Activated CD4-positive, alpha-beta memory T cell treated with anti-CD3 and anti-CD28 coated beads, Interleukin-2, amount 10 ng/mL, durations not matched to agents 7 days and 5 days (primary cell): ENCODE results near the gene ADIRF. TPM values are rescaled to one million over a fixed set of nuclear protein-coding genes. Genes with fewer than 3 reads are reported as not detected.
"Not testable (repeated sequence)": the region's sequence is repeated elsewhere in the genome, so short reads cannot be mapped to it uniquely, and the experiment has no call there.

ENCODE experiments used
- CTCF ChIA-PET: fragments of 350-600 bp; sonication (Branson Sonifier 250); formaldehyde crosslinking; loops from one replicate; lab custom pipeline; 2021; ENCODE audit warnings: antibody characterized with exemption, inconsistent platforms; lab: Charles Lee
- POLR2A ChIA-PET: fragments of 350-600 bp; sonication (Branson Sonifier 250); formaldehyde crosslinking; loops from one replicate; lab custom pipeline; 2021; ENCODE audit warnings: antibody characterized with exemption; lab: Charles Lee
- DNase-seq: peaks from one replicate; pipeline ENCODE4 v3.0.0-alpha.2; 2020
- H3K27ac Mint-ChIP-seq: one replicate; pipeline ENCODE4 v1.8.0; 2021; ENCODE audit warnings: mild to moderate bottlenecking, mixed read lengths
- H3K27me3 Mint-ChIP-seq: one replicate; pipeline ENCODE4 v1.8.0; 2021; ENCODE audit warnings: mixed read lengths
- H3K36me3 Mint-ChIP-seq: one replicate; pipeline ENCODE4 v1.8.0; 2021; ENCODE audit warnings: low read depth, mixed read lengths
- H3K4me1 Mint-ChIP-seq: one replicate; pipeline ENCODE4 v1.8.0; 2021; ENCODE audit warnings: mixed read lengths
- H3K4me3 Mint-ChIP-seq: one replicate; pipeline ENCODE4 v1.8.0; 2021; ENCODE audit warnings: mild to moderate bottlenecking, mixed read lengths
- H3K9me3 Mint-ChIP-seq: one replicate; pipeline ENCODE4 v1.8.0; 2021; ENCODE audit warnings: mixed read lengths
- total RNA-seq, 2 experiments: library from RNA; stranded (reverse); gene quantifications; one replicate each; pipeline ENCODE4 v1.2.3, GENCODE V29; 2021

Gene ADIRF
- total RNA-seq, 2 experiments from 2014 or later: not detected

GRCh38 chr10:86941426-86941825 lies 26.9 kb upstream of the ADIRF start:
- ChIA-PET POLR2A (no interaction called here), CTCF (interaction anchor here (1.1 kb wide), 1 partner anchor 25 kb away, joined by 4 read pairs; no protein-coding TSS in a partner anchor)
- Mint-ChIP-seq H3K36me3 (no peaks in the 10 kb centered on the region), H3K9me3 (no peaks in the 10 kb centered on the region), H3K4me3 (no peak overlapping the region), H3K27ac (no peak overlapping the region), H3K27me3 (no peaks in the 10 kb centered on the region), H3K4me1 (peaks cover 20% of the 10 kb centered on the region)
- DNase-seq: no peak

DNA sequence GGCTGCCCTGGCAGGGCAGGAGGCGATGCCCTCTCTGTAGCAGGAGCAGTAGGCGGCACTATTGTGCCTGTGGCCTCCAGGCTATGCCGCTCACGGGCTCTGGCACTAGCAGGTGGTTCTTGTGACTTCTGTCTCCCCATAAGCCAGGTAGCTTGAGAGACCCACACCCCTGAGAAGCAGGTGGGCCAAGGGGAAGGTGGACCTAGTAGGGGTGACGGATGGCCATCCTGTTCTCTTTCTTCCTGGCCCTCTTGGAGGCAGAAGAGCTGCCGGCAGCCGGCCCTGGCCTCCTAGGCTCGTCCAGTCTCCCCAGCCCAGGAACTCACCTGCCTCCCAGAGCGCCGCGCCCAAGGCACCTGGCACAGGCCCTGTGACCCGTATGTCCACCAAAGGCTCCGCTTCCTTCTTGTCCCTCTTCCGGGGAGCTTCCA lies 26.3 kb upstream of the ADIRF start:
- H3K27ac Mint-ChIP-seq: no peak overlapping the region

GRCh38 chr10:86942441-86943315 lies 25.6 kb upstream of the ADIRF start:
- H3K4me1 Mint-ChIP-seq: peaks cover 24% of the 10 kb centered on the region
- no peaks in the 10 kb centered on the region for H3K9me3 Mint-ChIP-seq
- no peak overlapping the region for H3K27ac Mint-ChIP-seq
- no peaks in the 10 kb centered on the region for H3K36me3 Mint-ChIP-seq
- no peak for DNase-seq
- peaks cover 5% of the 10 kb centered on the region for H3K27me3 Mint-ChIP-seq
- CTCF ChIA-PET: interaction anchor here (1.1 kb wide), 2 partner anchors 16 to 24 kb away, joined by 3 to 4 read pairs; no protein-coding TSS in a partner anchor
- POLR2A ChIA-PET: interaction anchor here (1.1 kb wide), 1 partner anchor 13 kb away, joined by 3 read pairs; no protein-coding TSS in a partner anchor
- no peak overlapping the region for H3K4me3 Mint-ChIP-seq

More for the DNA sequence above, 26.3 kb upstream of the ADIRF start:
- H3K27me3 Mint-ChIP-seq: peaks cover 5% of the 10 kb centered on the region
- H3K4me3 Mint-ChIP-seq: no peak overlapping the region
- no peak for DNase-seq
- peaks cover 24% of the 10 kb centered on the region for H3K4me1 Mint-ChIP-seq
- CTCF ChIA-PET: interaction anchor here (1.1 kb wide), 1 partner anchor 25 kb away, joined by 4 read pairs; no protein-coding TSS in a partner anchor
- no peaks in the 10 kb centered on the region for H3K36me3 Mint-ChIP-seq
- H3K9me3 Mint-ChIP-seq: no peaks in the 10 kb centered on the region
- POLR2A ChIA-PET: interaction anchor here (1.1 kb wide), 1 partner anchor 14 kb away, joined by 3 read pairs; no protein-coding TSS in a partner anchor

DNA sequence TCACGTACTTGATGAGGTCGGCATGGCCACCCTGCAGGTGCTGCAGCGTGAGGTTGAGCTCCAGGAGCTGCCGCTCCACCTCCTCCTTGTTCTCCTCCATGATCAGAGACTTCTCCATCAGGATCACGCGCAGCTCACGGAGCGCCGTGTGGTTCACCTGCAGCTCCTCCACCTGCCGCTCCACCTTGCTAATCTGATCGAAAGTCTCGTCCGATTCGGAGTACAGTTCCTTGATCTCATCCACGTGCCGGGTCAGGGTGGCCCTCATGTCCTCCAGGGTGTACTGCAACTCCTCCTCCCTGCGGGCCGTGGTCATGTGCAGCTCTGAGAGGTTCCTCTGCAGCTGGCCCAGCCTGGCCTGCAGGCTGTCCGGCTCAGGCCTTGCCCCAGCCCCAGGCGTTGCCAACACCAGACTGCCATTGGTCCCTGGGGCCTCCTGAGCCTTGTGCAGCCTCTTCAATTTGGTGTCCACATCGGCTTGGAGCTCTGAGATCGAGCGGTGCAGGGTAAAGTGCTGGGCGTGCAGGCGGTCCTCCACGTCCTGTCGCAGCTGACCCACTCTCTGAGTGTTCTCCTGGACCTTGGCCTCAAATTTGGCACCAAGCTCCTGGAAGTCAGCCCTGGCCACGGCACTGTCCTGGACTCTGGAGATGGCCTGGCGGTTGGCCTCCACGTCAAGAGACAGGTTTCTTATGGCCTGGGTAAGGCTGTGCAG lies 24.8 kb upstream of the ADIRF start:
- Mint-ChIP-seq H3K27ac (no peak overlapping the region), H3K9me3 (no peaks in the 10 kb centered on the region), H3K4me1 (peaks cover 27% of the 10 kb centered on the region), H3K4me3 (no peak overlapping the region), H3K36me3 (no peaks in the 10 kb centered on the region), H3K27me3 (peaks cover 5% of the 10 kb centered on the region)
- DNase-seq: no peak
- ChIA-PET CTCF (interaction anchor here (0.6 to 1.1 kb wide), 3 partner anchors 11 to 17 kb away, joined by 3 to 5 read pairs (median 3); no protein-coding TSS in a partner anchor), POLR2A (interaction anchor here (1.2 kb wide), 1 partner anchor 153 kb away, joined by 3 read pairs; no protein-coding TSS in a partner anchor)

GRCh38 chr10:86944031-86944419 lies 24.3 kb upstream of the ADIRF start:
- POLR2A ChIA-PET: interaction anchor here (1.2 kb wide), 1 partner anchor 152 kb away, joined by 3 read pairs; no protein-coding TSS in a partner anchor
- peaks cover 5% of the 10 kb centered on the region for H3K27me3 Mint-ChIP-seq
- CTCF ChIA-PET: interaction anchor here (0.6 to 0.9 kb wide), 2 partner anchors 10 to 17 kb away, joined by 3 to 5 read pairs; no protein-coding TSS in a partner anchor
- H3K4me1 Mint-ChIP-seq: peaks cover 30% of the 10 kb centered on the region
- H3K36me3 Mint-ChIP-seq: no peaks in the 10 kb centered on the region
- H3K9me3 Mint-ChIP-seq: no peaks in the 10 kb centered on the region
- H3K4me3 Mint-ChIP-seq: no peak overlapping the region
- DNase-seq: no peak
- no peak overlapping the region for H3K27ac Mint-ChIP-seq

DNA sequence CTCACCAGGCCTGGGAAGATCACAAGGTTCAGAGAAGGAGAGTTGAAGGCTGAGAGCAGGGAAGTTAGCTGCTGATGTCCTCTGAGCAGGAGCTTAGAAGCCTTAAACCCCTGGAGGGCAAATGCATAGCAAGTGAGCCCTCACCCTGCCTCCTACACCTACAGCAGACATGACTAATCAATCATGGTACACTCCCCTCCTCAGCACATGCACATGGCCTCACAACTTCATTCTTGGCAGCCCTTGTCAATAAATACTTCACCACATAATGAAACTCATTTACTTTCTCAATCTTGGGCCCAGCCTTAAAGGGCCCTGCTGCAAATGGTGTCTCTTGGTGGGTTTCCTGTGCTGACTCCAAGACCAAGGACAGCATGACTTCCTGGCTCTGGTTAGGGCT lies 23.8 kb upstream of the ADIRF start:
- Mint-ChIP-seq H3K9me3 (no peaks in the 10 kb centered on the region), H3K4me1 (peaks cover 31% of the 10 kb centered on the region), H3K27ac (no peak overlapping the region), H3K36me3 (no peaks in the 10 kb centered on the region), H3K4me3 (no peak overlapping the region), H3K27me3 (peaks cover 5% of the 10 kb centered on the region)
- POLR2A ChIA-PET: interaction anchor here (1.2 to 1.9 kb wide), 2 partner anchors 22 to 152 kb away, joined by 3 to 5 read pairs; no protein-coding TSS in a partner anchor
- DNase-seq: peak; percentile 15
- CTCF ChIA-PET: no interaction called here

DNA sequence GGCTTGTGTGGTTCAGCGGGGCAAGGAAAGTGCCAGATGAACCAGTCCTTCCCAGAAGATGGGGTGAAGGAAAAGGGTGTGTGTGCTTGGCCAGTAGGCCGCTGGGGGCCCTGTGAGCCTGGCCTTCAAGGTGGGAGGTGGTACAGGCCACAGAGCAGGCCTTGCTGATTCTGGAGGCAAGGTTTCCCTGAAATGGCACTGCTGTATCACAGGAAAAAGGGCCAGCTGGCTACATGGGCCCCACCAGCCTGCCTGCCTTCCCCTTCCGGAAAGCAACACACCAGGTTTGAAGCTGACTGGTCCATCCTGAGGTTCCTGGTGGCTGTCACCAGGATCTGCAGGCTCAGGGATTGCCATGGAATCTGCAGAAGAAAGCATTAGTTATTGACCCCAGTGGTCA lies 23.4 kb upstream of the ADIRF start:
- CTCF ChIA-PET: no interaction called here
- Mint-ChIP-seq H3K27ac (no peak overlapping the region), H3K27me3 (peaks cover 5% of the 10 kb centered on the region), H3K4me3 (no peak overlapping the region), H3K9me3 (no peaks in the 10 kb centered on the region), H3K4me1 (peaks cover 28% of the 10 kb centered on the region), H3K36me3 (no peaks in the 10 kb centered on the region)
- DNase-seq: peak; percentile 14
- POLR2A ChIA-PET: interaction anchor here (1.2 to 1.9 kb wide), 2 partner anchors 22 to 151 kb away, joined by 3 to 5 read pairs; no protein-coding TSS in a partner anchor

- Mint-ChIP-seq H3K36me3 (peaks cover 4% of the 10 kb centered on the region), H3K27me3 (peaks cover 5% of the 10 kb centered on the region), H3K27ac (no peak overlapping the region), H3K4me1 (peaks cover 27% of the 10 kb centered on the region), H3K4me3 (no peak overlapping the region), H3K9me3 (peaks cover 2% of the 10 kb centered on the region)
- ChIA-PET CTCF (interaction anchor here (0.8 kb wide), 1 partner anchor 21 kb away, joined by 3 read pairs; no protein-coding TSS in a partner anchor), POLR2A (interaction anchor here (1.2 to 1.9 kb wide), 2 partner anchors 21 to 23 kb away, joined by 3 to 5 read pairs; partner anchors contain the start of gene ADIRF)
- DNase-seq: no peak
These were observed 22.7 kb upstream of the ADIRF start for GRCh38 chr10:86945361-86946212.

GRCh38 chr10:86946213-86947155 lies 21.8 kb upstream of the ADIRF start:
- ChIA-PET CTCF (interaction anchor here (0.8 kb wide), 1 partner anchor 20 kb away, joined by 3 read pairs; no protein-coding TSS in a partner anchor), POLR2A (interaction anchor here (1.2 to 1.9 kb wide), 2 partner anchors 20 to 22 kb away, joined by 3 to 5 read pairs; partner anchors contain the start of gene ADIRF)
- Mint-ChIP-seq H3K27me3 (peaks cover 5% of the 10 kb centered on the region), H3K36me3 (peaks cover 5% of the 10 kb centered on the region), H3K4me1 (peaks cover 32% of the 10 kb centered on the region), H3K4me3 (no peak overlapping the region), H3K9me3 (peaks cover 3% of the 10 kb centered on the region), H3K27ac (no peak overlapping the region)
- no peak for DNase-seq

- H3K27ac Mint-ChIP-seq, DNase-seq, H3K36me3 Mint-ChIP-seq, POLR2A ChIA-PET, H3K4me3 Mint-ChIP-seq, H3K27me3 Mint-ChIP-seq: not testable (repeated sequence)
- CTCF ChIA-PET: interaction anchor here (1.5 kb wide), 1 partner anchor 8 kb away, joined by 8 read pairs; no protein-coding TSS in a partner anchor
- Mint-ChIP-seq H3K9me3 (peaks cover 14% of the 10 kb centered on the region), H3K4me1 (peaks cover 32% of the 10 kb centered on the region)
These were observed 20.5 kb upstream of the ADIRF start for GRCh38 chr10:86947806-86948205.

GRCh38 chr10:86950349-86950748 lies 17.9 kb upstream of the ADIRF start:
- Mint-ChIP-seq H3K36me3 (peaks cover 7% of the 10 kb centered on the region), H3K4me1 (peaks cover 25% of the 10 kb centered on the region), H3K27me3 (peaks cover 5% of the 10 kb centered on the region), H3K9me3 (peaks cover 16% of the 10 kb centered on the region), H3K27ac (peak overlapping the region; percentile 92), H3K4me3 (no peak overlapping the region)
- ChIA-PET POLR2A (interaction anchor here (0.8 to 0.9 kb wide), 2 partner anchors 20 to 145 kb away, joined by 3 to 5 read pairs; partner anchors contain the start of gene SHLD2), CTCF (interaction anchor here (0.6 to 2.0 kb wide), 4 partner anchors 10 to 199 kb away, joined by 3 to 6 read pairs (median 4); no protein-coding TSS in a partner anchor)
- DNase-seq: no peak
